ENCODE results near the gene RAB4A. TPM values are rescaled to one million over a fixed set of nuclear protein-coding genes. Genes with fewer than 3 reads are reported as not detected.

Gene RAB4A
- total and polyA plus RNA-seq, 2 of the 4 experiments (the other 2 are of a cell fraction): 25.6 to 26.2 TPM

DNA sequence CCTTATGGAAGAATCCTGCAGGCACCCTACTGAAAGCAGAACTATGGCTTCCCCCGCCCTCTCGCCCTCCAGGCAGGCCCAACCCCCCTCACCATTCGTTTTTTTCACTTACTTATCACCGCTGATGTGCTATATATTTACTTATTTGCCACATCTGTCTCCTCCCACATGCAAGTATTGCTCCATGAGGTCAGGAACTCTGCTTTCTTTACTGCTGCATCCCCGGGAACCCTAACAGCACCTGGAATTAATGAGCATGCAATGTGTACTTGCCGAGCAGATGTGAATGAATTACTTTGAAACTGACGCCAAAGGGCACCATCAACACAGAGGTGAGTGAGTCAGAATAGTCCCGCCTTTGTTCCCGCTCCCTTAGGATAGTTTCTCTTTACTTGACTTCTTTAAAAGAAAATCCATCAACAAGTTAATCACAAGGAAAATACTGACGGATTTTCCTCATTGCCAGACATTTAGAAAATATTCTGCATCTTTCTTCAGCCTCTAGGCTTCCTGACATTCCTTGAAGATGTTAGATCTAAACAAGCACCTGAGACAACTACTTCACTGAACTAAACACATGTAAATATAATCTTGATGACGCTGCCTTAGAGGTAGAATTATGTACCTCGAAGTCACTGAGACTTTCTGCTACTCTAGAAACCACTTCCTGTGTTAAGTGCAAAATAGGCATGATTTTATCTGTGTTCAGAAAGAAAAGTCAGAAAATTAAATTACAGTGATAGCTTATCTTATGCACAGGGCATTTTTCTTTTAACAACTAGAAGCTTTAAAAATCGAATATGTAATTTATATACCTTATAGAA is 17.5 kb upstream of the RAB4A start (continued):
- TF ChIP-seq, protein P1, sequence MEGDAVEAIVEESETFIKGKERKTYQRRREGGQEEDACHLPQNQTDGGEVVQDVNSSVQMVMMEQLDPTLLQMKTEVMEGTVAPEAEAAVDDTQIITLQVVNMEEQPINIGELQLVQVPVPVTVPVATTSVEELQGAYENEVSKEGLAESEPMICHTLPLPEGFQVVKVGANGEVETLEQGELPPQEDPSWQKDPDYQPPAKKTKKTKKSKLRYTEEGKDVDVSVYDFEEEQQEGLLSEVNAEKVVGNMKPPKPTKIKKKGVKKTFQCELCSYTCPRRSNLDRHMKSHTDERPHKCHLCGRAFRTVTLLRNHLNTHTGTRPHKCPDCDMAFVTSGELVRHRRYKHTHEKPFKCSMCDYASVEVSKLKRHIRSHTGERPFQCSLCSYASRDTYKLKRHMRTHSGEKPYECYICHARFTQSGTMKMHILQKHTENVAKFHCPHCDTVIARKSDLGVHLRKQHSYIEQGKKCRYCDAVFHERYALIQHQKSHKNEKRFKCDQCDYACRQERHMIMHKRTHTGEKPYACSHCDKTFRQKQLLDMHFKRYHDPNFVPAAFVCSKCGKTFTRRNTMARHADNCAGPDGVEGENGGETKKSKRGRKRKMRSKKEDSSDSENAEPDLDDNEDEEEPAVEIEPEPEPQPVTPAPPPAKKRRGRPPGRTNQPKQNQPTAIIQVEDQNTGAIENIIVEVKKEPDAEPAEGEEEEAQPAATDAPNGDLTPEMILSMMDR (conservative IDR thresholded peaks at IDR 0.05; ENCODE audit: low read depth, low read length): no peak
- no peak for TF ChIP-seq POLR2A (IDR thresholded peaks at IDR 0.05; ENCODE audit: low read depth, low read length)

Measured in IMR-90 (cell line).